ENCODE data around the gene SPRED3. TPM values are rescaled to one million over a fixed set of nuclear protein-coding genes. Genes with fewer than 3 reads are reported as not detected.

SPRED3 gene
- total and polyA plus RNA-seq, 2 of the 8 experiments (the other 6 are each of a cell fraction or from before 2014, with no cell fraction given), result 8.1 to 10.3 TPM

DNA sequence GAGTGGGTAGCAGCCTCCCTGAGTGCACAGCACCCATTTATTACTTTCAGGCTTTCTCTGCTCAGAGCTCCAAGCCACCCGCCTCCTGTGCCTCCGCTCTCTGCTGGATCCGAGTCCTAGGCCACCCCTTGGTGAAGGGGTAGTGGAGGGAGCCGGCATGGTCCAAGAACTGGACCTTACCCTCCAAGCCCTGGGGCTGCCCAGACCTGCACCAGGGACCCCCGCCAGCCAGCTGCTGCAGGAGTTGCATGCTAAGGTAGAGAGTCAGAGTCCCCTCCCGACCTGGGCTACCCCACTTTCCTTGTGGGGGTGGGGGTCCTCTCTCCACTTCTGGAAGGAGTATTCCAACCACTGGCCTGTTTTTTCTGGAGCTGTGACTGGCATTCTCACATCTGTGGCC lies 16.4 kb downstream of the SPRED3 start:
- H4K20me1 ChIP-seq (replicated peaks in 1 of 2; ENCODE audit: control insufficient read depth in 1 of 2, insufficient read depth in 2 of 2, low read length in 2 of 2), result no peaks in the 10 kb centered on the region
- ChIA-PET CTCF (ENCODE audit: partially characterized antibody) (interaction anchor here (0.8 to 4.2 kb wide), 9 partner anchors 9 to 171 kb away, joined by 3 to 35 read pairs (median 8); partner anchors contain the start of gene RASGRP4), POLR2A (ENCODE audit: partially characterized antibody) (interaction anchor here (0.6 to 2.9 kb wide), 5 partner anchors 11 to 140 kb away, joined by 3 to 10 read pairs (median 4); no protein-coding TSS in a partner anchor)
- no peak overlapping the region for H3K56ac ChIP-seq (replicated peaks; ENCODE audit: insufficient read length, low read depth, low read length)
- H3K79me2 ChIP-seq (ENCODE audit: control insufficient read depth in 1 of 2, insufficient read depth in 2 of 2, low read length in 2 of 2), result no peaks in the 10 kb centered on the region
- H3K14ac ChIP-seq (ENCODE audit: insufficient read length), result no peak overlapping the region
- H3K9ac ChIP-seq (replicated peaks in 1 of 4; ENCODE audit: extremely low read depth in 1 of 4, low read depth in 3 of 4, low read length in 3 of 4), result no peak overlapping the region
- H3K79me1 ChIP-seq (ENCODE audit: low read depth, low read length), result no peaks in the 10 kb centered on the region; the same call in 1 of the 2 replicates
- peaks cover 5% of the 10 kb centered on the region; the same call in 1 of the 2 replicates for H3K23me2 ChIP-seq (ENCODE audit: low read depth, low read length)
- H2BK20ac ChIP-seq (ENCODE audit: low read length), result no peak overlapping the region
- H2BK15ac ChIP-seq (ENCODE audit: low read length), result no peak overlapping the region
- no peak for DNase-seq (ENCODE audit: low read depth in 1 of 2, low spot score in 2 of 2)
- H4K91ac ChIP-seq (replicated peaks; ENCODE audit: insufficient read length, low read length), result no peak overlapping the region
- H2BK5ac ChIP-seq (ENCODE audit: low read depth, low read length), result no peak overlapping the region
- no peak overlapping the region for H2BK12ac ChIP-seq (ENCODE audit: low read depth, low read length)
- no peaks in the 10 kb centered on the region for H3K36me3 ChIP-seq (ENCODE audit: control insufficient read depth in 2 of 4, insufficient read depth in 4 of 4, low read length in 3 of 4)
- no peak overlapping the region for H3K23ac ChIP-seq (ENCODE audit: insufficient read length)
- H3K4me2 ChIP-seq (ENCODE audit: insufficient read depth in 1 of 2, low read depth in 2 of 2, low read length in 2 of 2), result no peak overlapping the region
- no peak overlapping the region for H2BK120ac ChIP-seq (replicated peaks; ENCODE audit: low read depth, low read length)
- peaks cover 2 to 22% (median 20%) of the 10 kb centered on the region in 4 experiments for H3K27me3 ChIP-seq (replicated peaks in 1 of 4; ENCODE audit: control insufficient read depth in 3 of 4, extremely low read depth in 1 of 4, insufficient read depth in 3 of 4, low read length in 3 of 4)
- no peak overlapping the region for H3K27ac ChIP-seq (ENCODE audit: low read depth, low read length)
- no peak overlapping the region for H3K4me3 ChIP-seq (ENCODE audit: extremely low read depth in 1 of 4, insufficient read depth in 2 of 4, low read depth in 3 of 4, low read length in 4 of 4)
- no peak for FAIRE-seq
- no peak overlapping the region for H2AFZ ChIP-seq (ENCODE audit: low read length)
- H2AK5ac ChIP-seq (ENCODE audit: low read depth, low read length), result no peak overlapping the region
- no peak overlapping the region for H4K8ac ChIP-seq (ENCODE audit: extremely low read depth, insufficient read depth, low read length)
- H3K4me1 ChIP-seq (replicated peaks in 1 of 4; ENCODE audit: control insufficient read depth in 3 of 4, insufficient read depth in 4 of 4, low read length in 3 of 4), result no peaks in the 10 kb centered on the region; a peak in 2 of 7 replicates
- H3K9me3 ChIP-seq (ENCODE audit: insufficient read depth in 2 of 2, low read depth in 1 of 2, low read length in 1 of 2), result no peaks in the 10 kb centered on the region
- H3K18ac ChIP-seq (ENCODE audit: extremely low read depth, low read length), result no peak overlapping the region
- no peak overlapping the region for H4K5ac ChIP-seq (ENCODE audit: insufficient read length, low read depth, low read length)
- no peak overlapping the region for H3K4ac ChIP-seq (replicated peaks; ENCODE audit: insufficient read length, low read depth, low read length)
- 90% methylated on average over 6 of the region's 6 CpGs; no CpG with 5 or more reads in 1 of the 2 experiments for WGBS, 2 experiments (ENCODE audit: extremely low coverage in 1 of 2, insufficient coverage in 1 of 2, insufficient read length in 1 of 2, insufficient replicate concordance in 2 of 2, low coverage in 1 of 2, low lambda C conversion rate in 2 of 2, missing lambda C conversion rate in 1 of 2)
- no peak for TF ChIP-seq CBX5 (IDR thresholded peaks at IDR 0.05; ENCODE audit: low read depth, low read length)
- TF ChIP-seq SP1 (IDR thresholded peaks at IDR 0.05; ENCODE audit: low read depth, low read length), result no peak
- TF ChIP-seq, protein P1, sequence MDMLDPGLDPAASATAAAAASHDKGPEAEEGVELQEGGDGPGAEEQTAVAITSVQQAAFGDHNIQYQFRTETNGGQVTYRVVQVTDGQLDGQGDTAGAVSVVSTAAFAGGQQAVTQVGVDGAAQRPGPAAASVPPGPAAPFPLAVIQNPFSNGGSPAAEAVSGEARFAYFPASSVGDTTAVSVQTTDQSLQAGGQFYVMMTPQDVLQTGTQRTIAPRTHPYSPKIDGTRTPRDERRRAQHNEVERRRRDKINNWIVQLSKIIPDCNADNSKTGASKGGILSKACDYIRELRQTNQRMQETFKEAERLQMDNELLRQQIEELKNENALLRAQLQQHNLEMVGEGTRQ (IDR thresholded peaks at IDR 0.05; ENCODE audit: low read length), result no peak
- TF ChIP-seq JUND (IDR thresholded peaks at IDR 0.05; ENCODE audit: low read length), result no peak
- TF ChIP-seq BACH1 (IDR thresholded peaks at IDR 0.05; ENCODE audit: low read length), result no peak
- TF ChIP-seq RFX5 (IDR thresholded peaks at IDR 0.05; ENCODE audit: borderline replicate concordance, low read depth, low read length), result no peak
- no peak for TF ChIP-seq GTF2F1 (IDR thresholded peaks at IDR 0.05; ENCODE audit: borderline replicate concordance, low read depth, low read length)
- TF ChIP-seq TEAD4 (IDR thresholded peaks at IDR 0.05; ENCODE audit: low read depth, low read length), result no peak
- no peak for TF ChIP-seq ZNF274 (IDR thresholded peaks at IDR 0.05; ENCODE audit: borderline replicate concordance, extremely low read depth, low read length)
- TF ChIP-seq TAF7 (optimal IDR thresholded peaks at IDR 0.05; ENCODE audit: borderline replicate concordance, low read depth, low read length), result no peak
- no peak for TF ChIP-seq ASH2L (IDR thresholded peaks at IDR 0.05; ENCODE audit: low read length)
